Rectal smooth muscle tissue (tissue), 1 donor: Measurements from ENCODE around the gene DIP2C.

ENCODE experiments used
- H3K27ac ChIP-seq: one replicate; pipeline ENCODE4 v1.7.0; 2013; ENCODE audit warnings: low read depth, low read length, inconsistent platforms
- H3K27me3 ChIP-seq: one replicate; pipeline ENCODE4 v1.7.0; 2013; ENCODE audit warnings: low read length; ENCODE audit not compliant: control insufficient read depth, insufficient read depth
- H3K36me3 ChIP-seq: one replicate; pipeline ENCODE4 v1.7.0; 2013; ENCODE audit warnings: low read length; ENCODE audit not compliant: control insufficient read depth, insufficient read depth
- H3K4me1 ChIP-seq: one replicate; pipeline ENCODE4 v1.7.0; 2013; ENCODE audit warnings: low read length; ENCODE audit not compliant: control insufficient read depth, insufficient read depth
- H3K4me3 ChIP-seq: one replicate; pipeline ENCODE4 v1.7.0; 2013; ENCODE audit warnings: low read length
- H3K9ac ChIP-seq: one replicate; pipeline ENCODE4 v1.7.0; 2013; ENCODE audit warnings: low read length

Gene DIP2C

GRCh38 chr10:418894-419293 lies 270.6 kb downstream of the DIP2C start:
- H3K36me3 ChIP-seq = no peaks in the 10 kb centered on the region

GRCh38 chr10:418226-418625 lies 271.2 kb downstream of the DIP2C start:
- Histone ChIP-seq H3K4me1 (no peaks in the 10 kb centered on the region), H3K9ac (no peak overlapping the region), H3K36me3 (peaks cover 4% of the 10 kb centered on the region), H3K27me3 (no peaks in the 10 kb centered on the region), H3K4me3 (no peak overlapping the region), H3K27ac (no peak overlapping the region)

More at GRCh38 chr10:418894-419293, 270.6 kb downstream of the DIP2C start:
- H3K9ac ChIP-seq = no peak overlapping the region
- H3K27me3 ChIP-seq = no peaks in the 10 kb centered on the region
- no peak overlapping the region for H3K27ac ChIP-seq
- H3K4me1 ChIP-seq = no peaks in the 10 kb centered on the region
- no peak overlapping the region for H3K4me3 ChIP-seq

GRCh38 chr10:416091-416515 lies 273.4 kb downstream of the DIP2C start:
- Histone ChIP-seq H3K27ac (no peak overlapping the region), H3K27me3 (no peaks in the 10 kb centered on the region), H3K4me1 (no peaks in the 10 kb centered on the region), H3K4me3 (no peak overlapping the region), H3K9ac (no peak overlapping the region), H3K36me3 (peaks cover 4% of the 10 kb centered on the region)

GRCh38 chr10:413662-414071 lies 275.8 kb downstream of the DIP2C start:
- Histone ChIP-seq H3K4me3 (no peak overlapping the region), H3K9ac (no peak overlapping the region), H3K27me3 (no peaks in the 10 kb centered on the region), H3K4me1 (no peaks in the 10 kb centered on the region), H3K27ac (no peak overlapping the region), H3K36me3 (peaks cover 4% of the 10 kb centered on the region)

- Histone ChIP-seq H3K27me3 (no peaks in the 10 kb centered on the region), H3K27ac (no peak overlapping the region), H3K36me3 (peaks cover 4% of the 10 kb centered on the region), H3K9ac (no peak overlapping the region), H3K4me3 (no peak overlapping the region), H3K4me1 (no peaks in the 10 kb centered on the region)
Observed at GRCh38 chr10:412109-412508, 277.4 kb downstream of the DIP2C start.

- H3K27me3 ChIP-seq = no peaks in the 10 kb centered on the region
Observed at GRCh38 chr10:411603-412002, 277.9 kb downstream of the DIP2C start.

GRCh38 chr10:409408-410040 lies 279.9 kb downstream of the DIP2C start:
- H3K27ac ChIP-seq = no peak overlapping the region
- H3K4me1 ChIP-seq = no peaks in the 10 kb centered on the region
- H3K36me3 ChIP-seq = peaks cover 4% of the 10 kb centered on the region
- no peaks in the 10 kb centered on the region for H3K27me3 ChIP-seq
- no peak overlapping the region for H3K9ac ChIP-seq
- H3K4me3 ChIP-seq = no peak overlapping the region

More at GRCh38 chr10:411603-412002, 277.9 kb downstream of the DIP2C start:
- peaks cover 4% of the 10 kb centered on the region for H3K36me3 ChIP-seq
- no peak overlapping the region for H3K9ac ChIP-seq
- no peaks in the 10 kb centered on the region for H3K4me1 ChIP-seq
- no peak overlapping the region for H3K27ac ChIP-seq
- no peak overlapping the region for H3K4me3 ChIP-seq

- H3K9ac ChIP-seq = no peak overlapping the region
- no peak overlapping the region for H3K27ac ChIP-seq
- H3K36me3 ChIP-seq = no peaks in the 10 kb centered on the region
- no peak overlapping the region for H3K4me3 ChIP-seq
- H3K4me1 ChIP-seq = no peaks in the 10 kb centered on the region
- no peaks in the 10 kb centered on the region for H3K27me3 ChIP-seq
Observed at GRCh38 chr10:408236-408635, 281.2 kb downstream of the DIP2C start.

GRCh38 chr10:406976-407375 lies 282.5 kb downstream of the DIP2C start:
- Histone ChIP-seq H3K27ac (no peak overlapping the region), H3K4me1 (no peaks in the 10 kb centered on the region), H3K27me3 (no peaks in the 10 kb centered on the region), H3K36me3 (no peaks in the 10 kb centered on the region), H3K4me3 (no peak overlapping the region), H3K9ac (no peak overlapping the region)

- Histone ChIP-seq H3K9ac (no peak overlapping the region), H3K36me3 (no peaks in the 10 kb centered on the region), H3K4me3 (no peak overlapping the region), H3K27ac (no peak overlapping the region), H3K27me3 (no peaks in the 10 kb centered on the region), H3K4me1 (no peaks in the 10 kb centered on the region)
Observed at GRCh38 chr10:405648-406047, 283.8 kb downstream of the DIP2C start.

GRCh38 chr10:404991-405390 lies 284.5 kb downstream of the DIP2C start:
- no peak overlapping the region for H3K27ac ChIP-seq
- no peaks in the 10 kb centered on the region for H3K27me3 ChIP-seq
- no peak overlapping the region for H3K9ac ChIP-seq
- H3K36me3 ChIP-seq = no peaks in the 10 kb centered on the region
- no peaks in the 10 kb centered on the region for H3K4me1 ChIP-seq
- no peak overlapping the region for H3K4me3 ChIP-seq

- Histone ChIP-seq H3K27ac (no peak overlapping the region), H3K9ac (no peak overlapping the region), H3K4me1 (no peaks in the 10 kb centered on the region), H3K36me3 (peaks cover 4% of the 10 kb centered on the region), H3K27me3 (no peaks in the 10 kb centered on the region), H3K4me3 (no peak overlapping the region)
Observed at GRCh38 chr10:404346-404745, 285.1 kb downstream of the DIP2C start.

- H3K27ac ChIP-seq = no peak overlapping the region
- no peak overlapping the region for H3K4me3 ChIP-seq
- no peaks in the 10 kb centered on the region for H3K27me3 ChIP-seq
- peaks cover 2% of the 10 kb centered on the region for H3K4me1 ChIP-seq
- H3K36me3 ChIP-seq = peaks cover 4% of the 10 kb centered on the region
- no peak overlapping the region for H3K9ac ChIP-seq
Observed at GRCh38 chr10:398954-399353, 290.5 kb downstream of the DIP2C start.
